Measurements from ENCODE around the gene VSTM5. TPM values are rescaled to one million over a fixed set of nuclear protein-coding genes. Genes with fewer than 3 reads are reported as not detected.
"Not testable (repeated sequence)": the region's sequence is repeated elsewhere in the genome, so short reads cannot be mapped to it uniquely, and the experiment has no call there.

The VSTM5 gene
- total RNA-seq, 1 experiment from 2014 or later, result 0.24 TPM

DNA sequence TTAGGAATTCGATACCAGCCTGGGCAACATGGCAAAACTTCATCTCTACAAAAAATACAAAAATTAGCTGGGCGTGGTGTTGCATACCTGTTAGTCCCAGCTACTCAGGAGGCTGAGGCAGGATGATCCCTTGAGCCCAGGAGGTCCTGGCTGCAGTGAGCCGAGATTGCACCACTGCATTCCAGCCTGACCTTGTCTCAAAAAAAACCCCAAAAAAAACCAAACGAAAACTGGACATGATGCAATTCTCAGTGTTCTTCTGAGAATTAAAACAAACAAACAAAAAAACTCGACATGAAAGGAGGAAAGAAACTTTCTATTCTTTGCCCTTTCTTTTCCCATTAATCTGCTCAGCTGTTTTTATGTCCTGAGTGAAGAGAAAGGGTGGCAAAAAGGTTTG is 58.9 kb downstream of the VSTM5 start:
- peaks cover 34% of the 10 kb centered on the region for H3K36me3 ChIP-seq (replicated peaks; ENCODE audit: control insufficient read depth, insufficient read depth, low read length)
- H3K4me3 ChIP-seq (ENCODE audit: insufficient read depth, low read depth, low read length), result no peak overlapping the region
- H3K27me3 ChIP-seq (ENCODE audit: control insufficient read depth, insufficient read depth, low read length), result no peaks in the 10 kb centered on the region
- no peak for DNase-seq

DNA sequence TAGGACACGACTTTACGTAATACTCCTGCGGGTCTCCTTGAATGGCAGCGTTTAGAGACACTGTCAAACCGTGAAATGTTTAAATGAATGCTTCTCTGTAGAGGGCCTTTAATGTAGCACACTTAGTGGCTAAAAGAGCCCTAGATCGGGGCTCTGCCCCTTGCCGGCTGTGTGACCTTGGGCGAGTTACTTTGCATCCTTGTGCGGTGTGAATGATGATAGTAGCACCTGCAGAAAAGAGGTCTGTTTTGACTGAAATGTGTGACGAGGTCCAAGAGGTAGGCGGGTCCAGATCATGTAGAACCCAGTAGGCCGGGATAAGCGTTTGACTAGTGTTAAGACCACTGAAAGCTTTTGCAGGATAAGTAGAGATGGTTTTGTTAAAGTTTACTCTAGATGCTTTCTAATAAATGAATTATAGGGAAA is 65.5 kb downstream of the VSTM5 start:
- Histone ChIP-seq H3K36me3 (replicated peaks; ENCODE audit: control insufficient read depth, insufficient read depth, low read length) (peaks cover 7% of the 10 kb centered on the region), H3K4me3 (ENCODE audit: insufficient read depth, low read depth, low read length) (peak overlapping the region; percentile 94), H3K27me3 (ENCODE audit: control insufficient read depth, insufficient read depth, low read length) (no peaks in the 10 kb centered on the region)
- DNase-seq, result peak; percentile 35

DNA sequence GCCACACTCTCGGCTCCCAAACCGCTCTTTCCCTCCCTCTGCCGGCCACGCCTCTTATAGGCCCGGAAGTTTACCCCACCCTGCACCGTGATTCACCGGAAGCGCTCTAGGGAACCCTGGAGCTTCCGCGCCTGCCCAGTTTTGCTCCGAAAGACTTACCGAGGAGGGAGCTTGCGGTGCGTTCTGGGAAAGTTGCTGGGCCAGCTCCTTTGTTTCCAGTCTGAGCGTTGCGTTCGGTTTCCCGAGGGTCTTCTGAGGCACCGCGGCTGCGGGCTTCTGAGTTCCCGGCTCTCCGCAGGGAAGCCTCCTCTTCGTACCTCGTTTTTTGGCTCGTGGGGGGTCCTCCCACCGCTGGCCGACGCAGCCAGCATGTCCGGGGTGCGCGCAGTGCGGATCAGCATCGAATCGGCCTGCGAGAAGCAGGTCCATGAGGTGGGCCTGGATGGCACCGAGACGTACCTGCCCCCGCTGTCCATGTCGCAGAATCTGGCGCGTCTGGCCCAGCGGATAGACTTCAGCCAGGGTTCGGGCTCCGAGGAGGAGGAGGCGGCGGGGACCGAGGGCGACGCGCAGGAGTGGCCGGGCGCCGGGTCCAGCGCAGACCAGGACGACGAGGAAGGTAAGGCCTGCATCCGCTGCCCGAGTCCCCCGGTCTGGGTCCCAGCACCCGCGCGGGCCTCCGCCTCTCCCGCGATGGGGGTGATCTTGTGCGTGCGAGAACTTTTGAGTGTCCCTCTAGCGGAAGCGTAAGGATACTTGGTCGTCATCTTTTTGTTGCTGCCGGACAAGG is 66.1 kb downstream of the VSTM5 start, which contains the start of gene MED17:
TSS of gene MED17 (plus strand) at position 138 of the 790 bp plus-strand sequence. CDS start at position 370, 232 bp downstream.
- H3K36me3 ChIP-seq (replicated peaks; ENCODE audit: control insufficient read depth, insufficient read depth, low read length), result peaks cover 2% of the 10 kb centered on the region
- H3K4me3 ChIP-seq (ENCODE audit: insufficient read depth, low read depth, low read length), result peak within 1 kb of the TSS; percentile 94
- no peaks in the 10 kb centered on the region for H3K27me3 ChIP-seq (ENCODE audit: control insufficient read depth, insufficient read depth, low read length)
- DNase-seq, result peak; percentile 93

DNA sequence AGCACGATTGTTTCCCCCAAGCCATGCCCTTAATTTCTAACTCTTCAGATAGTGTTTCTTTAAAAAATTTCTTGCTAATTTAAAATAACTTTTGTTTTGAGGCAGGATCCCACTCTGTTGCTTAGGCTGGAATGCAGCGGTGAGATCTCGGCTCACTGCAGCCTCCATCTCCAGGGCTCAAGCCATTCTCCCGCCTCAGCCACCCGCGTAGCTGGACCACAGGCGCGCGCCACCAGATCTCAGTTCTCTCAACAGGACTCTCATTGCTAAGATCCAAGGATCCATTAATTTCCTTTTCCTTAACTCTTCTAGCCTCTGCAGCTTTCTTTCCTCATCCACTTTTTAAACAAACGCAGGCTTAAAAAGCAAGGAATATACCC is 66.7 kb downstream of the VSTM5 start:
- Histone ChIP-seq H3K27me3 (ENCODE audit: control insufficient read depth, insufficient read depth, low read length) (no peaks in the 10 kb centered on the region), H3K36me3 (replicated peaks; ENCODE audit: control insufficient read depth, insufficient read depth, low read length) (peaks cover 2% of the 10 kb centered on the region), H3K4me3 (ENCODE audit: insufficient read depth, low read depth, low read length) (peak overlapping the region; percentile 94)
- no peak for DNase-seq

DNA sequence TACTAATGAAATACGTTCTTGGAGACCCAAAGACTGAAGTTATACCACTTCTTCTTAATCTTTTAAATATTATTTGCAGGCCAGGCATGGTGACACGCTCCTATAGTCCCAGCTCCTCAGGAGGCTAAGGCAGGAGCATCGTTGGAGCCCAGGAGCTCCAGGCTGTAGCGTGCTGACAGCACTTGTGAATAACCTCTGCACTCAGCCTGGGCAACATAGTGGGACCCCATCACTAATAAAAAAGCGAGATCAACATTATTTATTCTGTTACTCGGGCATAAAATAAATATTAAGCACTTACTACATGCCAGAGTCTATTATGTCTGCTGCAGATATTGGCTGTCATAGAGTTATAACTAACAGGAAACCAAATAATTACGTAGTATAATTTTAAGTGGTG is 67.1 kb downstream of the VSTM5 start:
- DNase-seq, result no peak
- H3K4me3 ChIP-seq (ENCODE audit: insufficient read depth, low read depth, low read length), result peak overlapping the region; percentile 94
- peaks cover 2% of the 10 kb centered on the region for H3K36me3 ChIP-seq (replicated peaks; ENCODE audit: control insufficient read depth, insufficient read depth, low read length)
- H3K27me3 ChIP-seq (ENCODE audit: control insufficient read depth, insufficient read depth, low read length), result no peaks in the 10 kb centered on the region

DNA sequence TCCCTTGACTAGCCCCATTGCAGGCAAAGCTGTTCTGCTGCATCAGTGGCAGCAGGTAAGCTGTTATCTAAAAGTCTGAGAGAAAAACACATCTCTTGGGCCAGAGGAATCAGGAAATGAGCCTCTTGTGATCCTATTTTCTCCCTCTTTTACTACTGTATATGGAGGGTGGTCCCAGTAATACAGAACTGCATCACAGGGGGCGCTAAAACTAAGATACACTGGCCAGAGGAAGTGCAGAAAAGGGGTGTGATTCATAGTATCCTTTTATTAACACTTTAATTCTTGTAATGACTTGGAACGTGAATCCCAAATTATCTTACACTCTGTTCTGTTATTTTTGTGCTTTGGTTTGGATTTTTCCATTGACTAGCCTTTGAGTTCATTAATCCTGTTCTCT is 75.1 kb downstream of the VSTM5 start:
- DNase-seq, result peak; percentile 66

DNA sequence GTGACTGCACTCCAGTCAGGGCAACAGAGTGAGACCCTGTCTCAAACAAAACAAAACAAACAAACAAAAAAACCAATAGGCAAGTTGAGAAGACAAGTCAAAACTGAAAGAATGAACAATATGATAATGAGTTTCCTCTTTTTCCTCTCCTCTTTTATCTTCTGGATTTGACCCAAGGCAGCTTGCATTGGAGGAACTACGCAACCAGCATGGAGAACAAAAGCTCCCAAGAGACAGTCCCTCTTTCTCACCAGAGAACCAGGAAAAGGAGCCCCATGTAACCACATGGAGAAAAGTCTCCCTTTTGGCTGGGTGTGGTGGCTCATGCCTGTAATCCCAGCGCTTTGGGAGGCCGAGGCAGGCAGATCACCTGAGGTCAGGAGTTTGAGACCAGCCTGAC is 75.9 kb downstream of the VSTM5 start:
- DNase-seq, result not testable (repeated sequence)

More for the DNA sequence above, 75.1 kb downstream of the VSTM5 start:
- Histone ChIP-seq H3K36me3 (replicated peaks; ENCODE audit: control insufficient read depth, insufficient read depth, low read length) (no peaks in the 10 kb centered on the region), H3K27me3 (ENCODE audit: control insufficient read depth, insufficient read depth, low read length) (no peaks in the 10 kb centered on the region), H3K4me3 (ENCODE audit: insufficient read depth, low read depth, low read length) (no peak overlapping the region)

DNA sequence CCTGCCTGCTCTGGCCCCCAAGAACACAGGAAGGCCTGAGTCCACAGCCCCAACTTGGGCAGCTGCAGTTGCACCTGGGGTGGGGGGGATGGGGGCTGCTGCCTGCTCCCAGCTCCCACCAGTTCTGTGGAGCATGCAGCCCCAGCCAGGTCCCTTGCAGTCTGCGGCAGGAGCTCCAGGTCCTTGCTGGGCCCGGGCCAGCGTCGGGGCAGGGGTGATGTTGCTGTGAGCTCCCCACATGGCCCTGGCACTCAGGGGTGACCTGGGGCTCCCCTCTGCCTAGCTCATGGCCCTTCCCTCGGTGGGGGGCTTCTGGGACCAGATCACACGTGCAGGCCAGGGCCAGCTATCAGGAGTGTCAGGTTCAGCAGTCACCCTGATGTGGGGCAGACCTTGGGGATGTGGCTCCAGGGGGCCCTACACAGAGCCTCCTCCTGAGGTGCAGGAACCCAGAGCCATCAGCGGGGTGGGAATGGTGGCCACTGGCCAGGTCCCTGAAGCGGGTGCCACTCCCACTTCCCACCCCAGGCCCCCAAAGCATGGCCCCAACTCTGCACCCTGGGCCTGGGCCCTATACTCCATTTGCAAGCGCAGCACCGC is 76.7 kb downstream of the VSTM5 start:
- H3K4me3 ChIP-seq (ENCODE audit: insufficient read depth, low read depth, low read length), result no peak overlapping the region
- H3K27me3 ChIP-seq (ENCODE audit: control insufficient read depth, insufficient read depth, low read length), result no peaks in the 10 kb centered on the region
- no peaks in the 10 kb centered on the region for H3K36me3 ChIP-seq (replicated peaks; ENCODE audit: control insufficient read depth, insufficient read depth, low read length)
- peak; percentile 21 for DNase-seq

More for the DNA sequence above, 75.9 kb downstream of the VSTM5 start:
- H3K4me3 ChIP-seq (ENCODE audit: insufficient read depth, low read depth, low read length); H3K36me3 ChIP-seq (replicated peaks; ENCODE audit: control insufficient read depth, insufficient read depth, low read length); H3K27me3 ChIP-seq (ENCODE audit: control insufficient read depth, insufficient read depth, low read length): not testable (repeated sequence)

DNA sequence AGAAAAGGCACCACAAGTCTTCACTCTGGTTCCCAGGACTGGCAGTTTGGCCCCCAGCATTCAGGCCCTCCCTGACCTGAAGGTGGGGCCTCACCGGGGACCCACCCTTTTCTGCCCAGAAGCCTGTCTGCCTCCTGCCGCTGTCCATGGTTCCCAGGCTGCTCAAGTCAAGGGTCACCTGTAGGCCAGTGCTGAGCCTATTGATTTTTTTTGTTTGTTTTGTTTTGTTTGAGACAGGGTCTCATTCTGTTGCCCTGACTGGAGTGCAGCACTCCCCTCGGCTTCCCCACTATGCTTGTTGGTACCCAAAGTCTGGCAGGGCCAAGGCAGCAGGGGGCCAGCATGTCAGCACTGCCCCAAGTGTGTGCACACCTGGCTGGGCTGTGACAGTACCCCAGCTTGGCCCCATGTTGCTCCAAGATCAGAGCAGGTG is 77.4 kb downstream of the VSTM5 start:
- DNase-seq, result peak; percentile 32
- Histone ChIP-seq H3K36me3 (replicated peaks; ENCODE audit: control insufficient read depth, insufficient read depth, low read length) (no peaks in the 10 kb centered on the region), H3K27me3 (ENCODE audit: control insufficient read depth, insufficient read depth, low read length) (no peaks in the 10 kb centered on the region), H3K4me3 (ENCODE audit: insufficient read depth, low read depth, low read length) (no peak overlapping the region)

DNA sequence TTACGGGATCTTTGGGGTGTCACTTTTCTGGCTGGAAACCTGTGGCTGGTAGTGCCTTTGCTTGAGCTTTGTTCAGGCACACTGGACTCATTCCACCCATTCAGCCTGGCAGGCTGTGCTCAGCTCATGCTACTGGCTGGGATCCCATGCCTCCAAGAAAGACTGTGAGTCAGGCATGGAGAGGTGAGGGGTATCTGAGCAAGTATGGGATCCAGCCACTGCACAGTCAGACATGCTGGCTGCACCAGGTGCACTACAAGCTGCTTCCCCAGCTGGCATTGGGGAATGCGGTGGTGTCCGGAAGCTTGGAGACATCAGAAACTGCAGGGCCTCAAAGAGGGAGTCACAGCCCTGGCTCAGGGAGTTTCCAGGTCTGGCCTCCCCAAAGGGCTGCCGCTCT is 78.3 kb downstream of the VSTM5 start:
- Histone ChIP-seq H3K27me3 (ENCODE audit: control insufficient read depth, insufficient read depth, low read length) (no peaks in the 10 kb centered on the region), H3K4me3 (ENCODE audit: insufficient read depth, low read depth, low read length) (no peak overlapping the region), H3K36me3 (replicated peaks; ENCODE audit: control insufficient read depth, insufficient read depth, low read length) (no peaks in the 10 kb centered on the region)
- no peak for DNase-seq

DNA sequence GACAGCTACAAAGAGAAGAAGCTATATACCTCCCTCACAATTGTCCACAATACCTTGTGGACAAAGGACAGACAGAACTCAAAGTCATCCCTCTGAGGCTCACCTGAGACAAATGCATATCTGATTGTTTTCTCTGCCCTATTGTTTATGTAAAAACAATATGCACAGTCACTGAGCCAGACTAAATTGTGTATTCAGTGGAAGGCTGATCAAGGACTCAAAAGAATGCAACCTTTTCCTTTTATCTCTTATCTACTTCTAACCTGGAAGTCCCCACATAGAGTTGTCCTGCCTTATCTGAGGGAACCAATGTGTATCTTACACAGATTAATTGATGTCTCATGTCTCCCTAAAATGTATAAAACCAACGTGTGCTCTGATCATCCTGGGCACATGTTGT is 80.3 kb downstream of the VSTM5 start:
- Histone ChIP-seq H3K36me3 (replicated peaks; ENCODE audit: control insufficient read depth, insufficient read depth, low read length) (no peaks in the 10 kb centered on the region), H3K4me3 (ENCODE audit: insufficient read depth, low read depth, low read length) (no peak overlapping the region), H3K27me3 (ENCODE audit: control insufficient read depth, insufficient read depth, low read length) (no peaks in the 10 kb centered on the region)
- no peak for DNase-seq

Other genes with a start within 250 kb of the VSTM5 start
- gene CEP295, start 188.9 kb downstream of the VSTM5 start, total RNA-seq (2014; rRNA removed; shearing (Covaris generic)), result 15.3 and 15.9 TPM in 2 replicates
- 84.6 and 171 TPM in 2 replicates for gene TAF1D, start 109.1 kb downstream of the VSTM5 start, total RNA-seq (2014; rRNA removed; shearing (Covaris generic))
- gene C11orf54, start 108.9 kb downstream of the VSTM5 start, total RNA-seq (2014; rRNA removed; shearing (Covaris generic)), result 19.3 and 27.0 TPM in 2 replicates
- gene MED17, start 66.3 kb downstream of the VSTM5 start, total RNA-seq (2014; rRNA removed; shearing (Covaris generic)), result 24.5 and 36.8 TPM in 2 replicates
- gene HEPHL1, start 170.7 kb upstream of the VSTM5 start, total RNA-seq (2014; rRNA removed; shearing (Covaris generic)), result not detected in 2 replicates